ENCODE data around the gene WFDC6.

The WFDC6 gene

DNA sequence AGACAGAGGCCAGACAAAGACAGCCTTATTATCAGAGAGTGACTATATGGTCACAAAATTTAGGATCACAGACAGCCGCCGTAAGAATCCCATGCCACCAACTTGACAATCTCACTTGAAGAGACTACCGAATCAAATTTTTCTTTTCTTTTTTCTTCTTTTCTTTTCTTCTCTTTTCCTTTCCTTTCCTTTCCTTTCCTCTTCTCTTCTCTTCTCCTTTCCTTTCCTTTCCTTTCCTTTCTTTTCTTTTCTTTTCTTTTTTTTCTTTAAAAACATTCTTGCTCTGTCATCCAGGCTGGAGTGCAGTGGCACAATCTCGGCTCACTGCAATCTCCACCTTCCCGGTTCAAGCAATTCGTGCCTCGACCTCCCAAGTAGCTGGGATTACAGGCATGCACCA is 9.1 kb upstream of the WFDC6 start:
- no peak overlapping the region for H3K4me3 ChIP-seq (replicated peaks; ENCODE audit: low read depth, low read length)
- TF ChIP-seq, protein P1, sequence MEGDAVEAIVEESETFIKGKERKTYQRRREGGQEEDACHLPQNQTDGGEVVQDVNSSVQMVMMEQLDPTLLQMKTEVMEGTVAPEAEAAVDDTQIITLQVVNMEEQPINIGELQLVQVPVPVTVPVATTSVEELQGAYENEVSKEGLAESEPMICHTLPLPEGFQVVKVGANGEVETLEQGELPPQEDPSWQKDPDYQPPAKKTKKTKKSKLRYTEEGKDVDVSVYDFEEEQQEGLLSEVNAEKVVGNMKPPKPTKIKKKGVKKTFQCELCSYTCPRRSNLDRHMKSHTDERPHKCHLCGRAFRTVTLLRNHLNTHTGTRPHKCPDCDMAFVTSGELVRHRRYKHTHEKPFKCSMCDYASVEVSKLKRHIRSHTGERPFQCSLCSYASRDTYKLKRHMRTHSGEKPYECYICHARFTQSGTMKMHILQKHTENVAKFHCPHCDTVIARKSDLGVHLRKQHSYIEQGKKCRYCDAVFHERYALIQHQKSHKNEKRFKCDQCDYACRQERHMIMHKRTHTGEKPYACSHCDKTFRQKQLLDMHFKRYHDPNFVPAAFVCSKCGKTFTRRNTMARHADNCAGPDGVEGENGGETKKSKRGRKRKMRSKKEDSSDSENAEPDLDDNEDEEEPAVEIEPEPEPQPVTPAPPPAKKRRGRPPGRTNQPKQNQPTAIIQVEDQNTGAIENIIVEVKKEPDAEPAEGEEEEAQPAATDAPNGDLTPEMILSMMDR (IDR thresholded peaks at IDR 0.05; ENCODE audit: low read length, missing control alignments) = no peak
- DNase-seq (ENCODE audit: low read depth) = no peak

DNA sequence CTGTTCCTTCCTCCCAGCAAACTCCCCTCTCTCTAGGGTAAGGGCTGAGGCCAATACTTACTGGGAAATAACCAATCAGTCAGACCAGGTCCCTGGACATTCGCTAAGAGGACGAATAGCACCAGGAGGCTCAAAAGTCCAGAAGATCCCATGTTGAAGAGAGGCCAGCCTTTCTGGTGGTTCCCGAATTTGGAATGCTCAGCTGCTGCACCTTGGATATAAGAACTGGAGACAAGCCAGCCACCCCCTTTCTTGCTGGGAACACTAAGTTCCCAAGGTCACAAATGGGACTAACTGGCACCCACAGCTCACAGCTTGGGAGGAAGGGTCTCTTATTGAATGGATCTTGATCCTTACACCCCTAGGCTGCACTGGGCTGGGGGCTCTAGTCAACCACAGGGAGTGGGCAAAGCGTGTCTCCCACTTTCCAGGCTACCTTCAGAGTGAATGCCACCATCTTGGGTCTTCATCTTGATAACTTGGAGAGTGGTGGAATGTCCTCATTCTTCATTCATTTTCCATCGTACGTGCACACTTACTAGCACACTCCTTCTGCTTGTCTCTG is 8.0 kb upstream of the WFDC6 start, which contains the start of gene EPPIN:
Gene EPPIN (minus strand): TSS at position 196 of the 565 bp plus-strand sequence. CDS start 44 bp downstream, at position 152.
- DNase-seq (ENCODE audit: low read depth) = no peak
- TF ChIP-seq, protein P1 (IDR thresholded peaks at IDR 0.05; ENCODE audit: low read length, missing control alignments) = no peak
- H3K4me3 ChIP-seq (replicated peaks; ENCODE audit: low read depth, low read length) = no peak within 1 kb of the TSS

DNA sequence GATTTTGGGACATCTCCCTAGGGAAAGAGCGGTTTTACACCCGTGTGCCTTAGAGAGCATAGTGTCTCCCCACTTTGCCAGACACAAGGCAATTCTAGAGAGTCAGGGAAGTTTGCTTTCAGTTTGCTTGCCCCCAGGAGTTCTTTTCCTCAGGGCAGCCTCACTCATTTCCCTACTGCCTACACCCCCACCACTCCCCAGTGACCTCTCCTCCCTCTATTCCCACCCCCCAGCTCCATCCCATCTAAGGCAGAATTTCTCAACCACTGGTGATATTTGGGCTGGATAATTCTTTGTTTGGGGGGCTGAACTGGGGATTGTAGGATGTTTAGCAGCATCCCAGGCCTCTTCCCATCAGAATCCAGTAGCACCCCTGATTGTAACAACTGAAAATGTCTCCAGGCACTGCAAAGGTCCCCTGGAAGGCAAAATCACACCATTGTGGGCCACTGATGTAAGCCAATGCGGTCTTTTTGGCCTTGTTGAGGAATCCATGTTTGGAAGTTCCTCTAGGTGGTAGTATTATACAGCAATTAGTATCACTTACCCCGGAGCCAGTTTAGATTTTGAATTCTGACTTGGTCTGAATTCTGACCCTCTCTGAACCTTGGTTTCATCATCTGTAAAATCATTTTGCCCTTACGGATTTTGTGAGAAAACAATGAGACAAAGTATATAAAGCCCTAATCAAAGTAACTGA is 6.6 kb upstream of the WFDC6 start:
- DNase-seq (ENCODE audit: low read depth) = peak; percentile 40

DNA sequence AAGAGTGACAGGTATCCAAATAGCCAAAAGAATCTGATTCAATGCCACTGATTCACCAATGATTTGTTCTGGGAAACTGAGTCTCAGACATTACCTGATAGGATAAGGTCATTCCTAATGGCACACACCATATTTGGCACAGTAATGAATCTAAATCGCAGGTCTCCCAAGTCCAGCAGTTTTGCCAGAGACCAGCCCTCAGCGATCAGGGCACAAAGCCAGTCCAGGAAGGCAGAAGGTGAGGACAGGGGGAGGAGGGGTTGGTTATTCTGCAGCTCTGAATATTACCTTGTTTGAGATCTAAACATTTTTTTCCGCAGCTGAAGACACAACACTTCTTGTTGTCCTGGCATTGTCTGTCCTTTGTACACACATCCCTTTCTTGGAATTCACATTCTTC is 6.1 kb upstream of the WFDC6 start:
- DNase-seq (ENCODE audit: low read depth) = no peak
- TF ChIP-seq, protein P1 (IDR thresholded peaks at IDR 0.05; ENCODE audit: low read length, missing control alignments) = no peak
- H3K4me3 ChIP-seq (replicated peaks; ENCODE audit: low read depth, low read length) = no peak overlapping the region

More for the DNA sequence above, 6.6 kb upstream of the WFDC6 start:
- no peak overlapping the region for H3K4me3 ChIP-seq (replicated peaks; ENCODE audit: low read depth, low read length)
- TF ChIP-seq, protein P1 (IDR thresholded peaks at IDR 0.05; ENCODE audit: low read length, missing control alignments) = peak; percentile 38

DNA sequence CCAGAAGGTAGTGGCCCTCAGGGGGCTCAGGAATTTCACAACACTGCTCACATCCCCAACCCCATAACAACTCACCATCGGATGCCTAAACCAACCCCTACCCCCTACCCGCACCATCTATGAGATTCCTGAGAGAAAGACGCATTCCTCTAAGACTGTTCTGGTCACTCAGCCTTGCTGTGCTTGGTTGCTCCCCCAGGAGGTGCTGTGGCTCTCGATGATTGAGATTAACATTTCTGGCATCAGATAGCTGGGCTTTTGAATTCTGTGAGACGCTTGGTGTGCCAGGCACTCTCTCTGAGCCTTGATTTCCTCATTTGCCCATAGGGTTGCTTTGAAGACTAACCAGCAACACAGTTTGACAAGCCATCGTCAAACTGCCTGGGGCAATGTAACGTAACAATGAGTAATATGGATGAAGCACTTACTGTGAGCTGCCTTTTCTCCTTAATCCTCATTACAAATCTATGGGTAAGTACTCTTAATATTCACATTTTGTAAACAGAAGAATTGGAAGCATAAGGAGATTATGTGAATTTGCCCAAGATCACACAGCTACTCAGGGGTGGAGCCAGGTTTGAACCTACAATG is 978 bp downstream of the WFDC6 start:
- TF ChIP-seq, protein P1 (IDR thresholded peaks at IDR 0.05; ENCODE audit: low read length, missing control alignments) = no peak
- no peak overlapping the region for H3K4me3 ChIP-seq (replicated peaks; ENCODE audit: low read depth, low read length)
- no peak for DNase-seq (ENCODE audit: low read depth)

DNA sequence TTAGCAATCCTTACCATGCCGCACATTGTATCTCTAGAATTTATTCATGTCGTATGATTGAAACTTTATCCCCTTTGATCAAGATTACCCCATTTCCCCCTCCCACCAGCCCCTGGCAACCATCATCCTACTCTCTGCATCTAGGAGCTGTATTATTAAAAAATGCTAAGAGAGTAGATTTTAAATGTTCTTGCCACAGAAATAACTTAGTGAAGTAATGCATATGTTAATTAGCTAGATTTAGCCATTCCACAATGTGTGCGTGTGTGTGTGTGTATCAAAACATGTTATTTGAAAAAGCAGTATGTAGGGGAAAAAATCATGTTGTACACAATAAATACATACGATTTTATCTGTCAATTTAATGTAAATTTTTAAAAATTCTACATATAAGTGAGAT is 12.0 kb downstream of the WFDC6 start:
- TF ChIP-seq, protein P1 (IDR thresholded peaks at IDR 0.05; ENCODE audit: low read length, missing control alignments) = no peak
- no peak overlapping the region for H3K4me3 ChIP-seq (replicated peaks; ENCODE audit: low read depth, low read length)

More for the DNA sequence above, 12.0 kb downstream of the WFDC6 start:
- DNase-seq (ENCODE audit: low read depth) = no peak

Data from fibroblast of pulmonary artery (primary cell).